NCI-H69 (cell line): ENCODE results near the gene ANKRD63.

ENCODE experiments used
- DNase-seq: peaks from one replicate; lab custom pipeline; 2025; lab: John Stamatoyannopoulos, UW

Gene ANKRD63

GRCh38 chr15:40295877-40296560 is 13.2 kb upstream of the ANKRD63 start:
- DNase-seq: no peak

- DNase-seq: no peak
Observed at GRCh38 chr15:40295297-40295696, 12.4 kb upstream of the ANKRD63 start.

GRCh38 chr15:40293905-40294895 is 11.3 kb upstream of the ANKRD63 start:
- peak; percentile 47 for DNase-seq

GRCh38 chr15:40293006-40293405 is 10.1 kb upstream of the ANKRD63 start:
- DNase-seq: no peak

GRCh38 chr15:40292246-40292645 is 9.4 kb upstream of the ANKRD63 start:
- DNase-seq: no peak

GRCh38 chr15:40290918-40291574 is 8.2 kb upstream of the ANKRD63 start:
- peak; percentile 82 for DNase-seq

GRCh38 chr15:40290545-40290917 is 7.7 kb upstream of the ANKRD63 start:
- DNase-seq: no peak

- peak; percentile 85 for DNase-seq
Observed at GRCh38 chr15:40289140-40289775, 6.4 kb upstream of the ANKRD63 start.

GRCh38 chr15:40287968-40288367 is 5.1 kb upstream of the ANKRD63 start:
- peak; percentile 35 for DNase-seq

- DNase-seq: no peak
Observed at GRCh38 chr15:40287505-40287904, 4.6 kb upstream of the ANKRD63 start.

- no peak for DNase-seq
Observed at GRCh38 chr15:40286794-40287193, 3.9 kb upstream of the ANKRD63 start.

GRCh38 chr15:40286061-40286532 is 3.2 kb upstream of the ANKRD63 start:
- no peak for DNase-seq

GRCh38 chr15:40285554-40286011 is 2.7 kb upstream of the ANKRD63 start:
- no peak for DNase-seq

GRCh38 chr15:40285151-40285550 is 2.3 kb upstream of the ANKRD63 start:
- DNase-seq: no peak

- peak; percentile 44 for DNase-seq
Observed at GRCh38 chr15:40283615-40284300, 894 bp upstream of the ANKRD63 start.

GRCh38 chr15:40282147-40282868 is 556 bp downstream of the ANKRD63 start:
- peak; percentile 81 for DNase-seq

GRCh38 chr15:40281801-40282146 is 1.1 kb downstream of the ANKRD63 start:
- DNase-seq: no peak

GRCh38 chr15:40281057-40281800 is 1.6 kb downstream of the ANKRD63 start:
- DNase-seq: peak; percentile 58

GRCh38 chr15:40280260-40281056 is 2.4 kb downstream of the ANKRD63 start:
- peak; percentile 71 for DNase-seq
